SU-DHL-6 (cell line): ENCODE results near the gene UNK.

Source experiments
- EZH2phosphoT487 ChIP-seq: fragments of 200-600 bp; sonication (generic), shearing (Covaris generic); conservative IDR thresholded peaks from 2 replicates; pipeline ENCODE4 v1.6.1; 2018; ENCODE audit warnings: mild to moderate bottlenecking, antibody characterized with exemption, low read length, moderate library complexity, mixed read lengths
- TF ChIP-seq, protein P1 (sequence below): fragments of 200-600 bp; sonication (generic); IDR thresholded peaks from one replicate; pipeline ENCODE4 v1.5.1; 2017; ENCODE audit warnings: antibody characterized with exemption, mild to moderate bottlenecking, low read length, moderate library complexity; ENCODE audit not compliant: insufficient read depth, poor library complexity, severe bottlenecking

DNA sequence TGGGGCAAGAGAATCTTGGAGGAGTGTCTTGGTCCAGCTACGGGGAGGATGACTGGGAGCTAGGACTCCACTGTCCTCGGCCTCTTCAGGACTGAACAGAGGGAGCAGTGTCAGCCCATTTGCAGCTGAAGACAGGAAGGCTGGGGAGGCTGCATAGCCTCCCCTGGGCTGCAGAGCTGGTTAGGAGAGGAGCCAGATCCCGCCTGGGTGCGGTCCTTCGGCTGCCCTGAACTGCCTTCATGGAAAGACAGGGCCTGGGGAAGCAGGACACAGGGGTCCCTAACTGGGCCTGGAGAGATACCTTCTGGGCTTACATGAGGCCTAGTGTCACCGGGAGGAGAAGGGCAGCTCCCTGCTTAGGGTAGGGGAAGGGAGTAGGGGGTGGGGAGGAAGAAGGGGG lies 33.0 kb downstream of the UNK start:
- TF ChIP-seq, protein P1, sequence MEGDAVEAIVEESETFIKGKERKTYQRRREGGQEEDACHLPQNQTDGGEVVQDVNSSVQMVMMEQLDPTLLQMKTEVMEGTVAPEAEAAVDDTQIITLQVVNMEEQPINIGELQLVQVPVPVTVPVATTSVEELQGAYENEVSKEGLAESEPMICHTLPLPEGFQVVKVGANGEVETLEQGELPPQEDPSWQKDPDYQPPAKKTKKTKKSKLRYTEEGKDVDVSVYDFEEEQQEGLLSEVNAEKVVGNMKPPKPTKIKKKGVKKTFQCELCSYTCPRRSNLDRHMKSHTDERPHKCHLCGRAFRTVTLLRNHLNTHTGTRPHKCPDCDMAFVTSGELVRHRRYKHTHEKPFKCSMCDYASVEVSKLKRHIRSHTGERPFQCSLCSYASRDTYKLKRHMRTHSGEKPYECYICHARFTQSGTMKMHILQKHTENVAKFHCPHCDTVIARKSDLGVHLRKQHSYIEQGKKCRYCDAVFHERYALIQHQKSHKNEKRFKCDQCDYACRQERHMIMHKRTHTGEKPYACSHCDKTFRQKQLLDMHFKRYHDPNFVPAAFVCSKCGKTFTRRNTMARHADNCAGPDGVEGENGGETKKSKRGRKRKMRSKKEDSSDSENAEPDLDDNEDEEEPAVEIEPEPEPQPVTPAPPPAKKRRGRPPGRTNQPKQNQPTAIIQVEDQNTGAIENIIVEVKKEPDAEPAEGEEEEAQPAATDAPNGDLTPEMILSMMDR: no peak
- no peak for TF ChIP-seq EZH2phosphoT487
